Heart left ventricle (tissue), 13 donors: ENCODE measurements around the gene HMG20B.

Experiments
- POLR2A ChIP-seq, 2 donors: fragments of 450-650 bp; IDR thresholded peaks; one replicate each; pipeline ENCODE4 v1.6.1; 2017; ENCODE audit warnings: antibody characterized with exemption in 2 of 2, mild to moderate bottlenecking in 2 of 2, moderate library complexity in 2 of 2
- TF ChIP-seq, protein P1 (sequence below), 12 donors: fragments of 200-600 bp; sonication (generic) in 4 of 12; IDR thresholded peaks; one replicate each; pipeline versions ENCODE4 v1.5.0 to v1.8.0; 2018 to 2022; ENCODE audit warnings: antibody characterized with exemption in 12 of 12, mild to moderate bottlenecking in 5 of 12
- donor health status: ischemic (EF 13 %, LVEDD 7.1; RV severe dilation, severe dysfunction).
- donor health status: DM: no; HTN: yes; CAD: no.
- donor health status: DM: no; HTN: no; CAD: no.
- donor health status: ischemic (EF 25% LVEDD 6.9; RV normal size, moderate dysfunction).
- donor health status: ischemic (EF 25% LVEDD 5.7; RV mildly dilated, moderate dysfunction).
- donor health status: ischemic (EF 35%, LVEDD 5.7; RV mildly dilated, moderate dysfunction).
- donor health status: nonischemic (EF 11% LVEDD 7.7; RV severe dilation, severe dysfunction).
- donor health status: DM: yes; HTN: yes; CAD: no.
- donor health status: PGD.
- donor health status: ischemic (EF 29% LVEDD 5.4; RV normal size, mild dysfunction).
- donor health status: nonischemic (EF 23%, LVEDD 6.1; RV moderate dilation, normal function).

DNA sequence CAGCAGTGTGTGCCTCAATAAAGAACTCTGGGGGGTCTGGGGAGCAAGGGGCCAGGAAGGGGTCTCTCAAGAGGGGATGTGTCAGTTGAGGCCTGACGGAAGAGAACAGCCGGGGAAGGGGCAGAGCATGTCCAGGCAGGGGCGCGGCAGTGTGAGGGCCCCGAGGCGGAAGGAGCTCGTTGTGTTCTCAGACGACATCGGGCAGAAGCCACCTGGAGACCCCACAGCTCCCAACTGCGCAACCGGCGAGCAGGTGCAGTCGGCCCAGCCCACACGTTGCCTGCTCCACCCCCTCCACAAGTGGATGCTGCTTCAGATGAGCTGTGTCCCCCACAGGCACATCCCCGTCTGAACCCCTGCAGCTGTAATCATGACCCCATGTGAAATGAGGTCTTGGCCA lies 48.9 kb downstream of the HMG20B start:
- TF ChIP-seq, protein P1, sequence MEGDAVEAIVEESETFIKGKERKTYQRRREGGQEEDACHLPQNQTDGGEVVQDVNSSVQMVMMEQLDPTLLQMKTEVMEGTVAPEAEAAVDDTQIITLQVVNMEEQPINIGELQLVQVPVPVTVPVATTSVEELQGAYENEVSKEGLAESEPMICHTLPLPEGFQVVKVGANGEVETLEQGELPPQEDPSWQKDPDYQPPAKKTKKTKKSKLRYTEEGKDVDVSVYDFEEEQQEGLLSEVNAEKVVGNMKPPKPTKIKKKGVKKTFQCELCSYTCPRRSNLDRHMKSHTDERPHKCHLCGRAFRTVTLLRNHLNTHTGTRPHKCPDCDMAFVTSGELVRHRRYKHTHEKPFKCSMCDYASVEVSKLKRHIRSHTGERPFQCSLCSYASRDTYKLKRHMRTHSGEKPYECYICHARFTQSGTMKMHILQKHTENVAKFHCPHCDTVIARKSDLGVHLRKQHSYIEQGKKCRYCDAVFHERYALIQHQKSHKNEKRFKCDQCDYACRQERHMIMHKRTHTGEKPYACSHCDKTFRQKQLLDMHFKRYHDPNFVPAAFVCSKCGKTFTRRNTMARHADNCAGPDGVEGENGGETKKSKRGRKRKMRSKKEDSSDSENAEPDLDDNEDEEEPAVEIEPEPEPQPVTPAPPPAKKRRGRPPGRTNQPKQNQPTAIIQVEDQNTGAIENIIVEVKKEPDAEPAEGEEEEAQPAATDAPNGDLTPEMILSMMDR (IDR thresholded peaks at IDR 0.05): no peak
- TF ChIP-seq POLR2A (IDR thresholded peaks at IDR 0.05): no peak
